ENCODE data around the gene TSPAN32.

DNA sequence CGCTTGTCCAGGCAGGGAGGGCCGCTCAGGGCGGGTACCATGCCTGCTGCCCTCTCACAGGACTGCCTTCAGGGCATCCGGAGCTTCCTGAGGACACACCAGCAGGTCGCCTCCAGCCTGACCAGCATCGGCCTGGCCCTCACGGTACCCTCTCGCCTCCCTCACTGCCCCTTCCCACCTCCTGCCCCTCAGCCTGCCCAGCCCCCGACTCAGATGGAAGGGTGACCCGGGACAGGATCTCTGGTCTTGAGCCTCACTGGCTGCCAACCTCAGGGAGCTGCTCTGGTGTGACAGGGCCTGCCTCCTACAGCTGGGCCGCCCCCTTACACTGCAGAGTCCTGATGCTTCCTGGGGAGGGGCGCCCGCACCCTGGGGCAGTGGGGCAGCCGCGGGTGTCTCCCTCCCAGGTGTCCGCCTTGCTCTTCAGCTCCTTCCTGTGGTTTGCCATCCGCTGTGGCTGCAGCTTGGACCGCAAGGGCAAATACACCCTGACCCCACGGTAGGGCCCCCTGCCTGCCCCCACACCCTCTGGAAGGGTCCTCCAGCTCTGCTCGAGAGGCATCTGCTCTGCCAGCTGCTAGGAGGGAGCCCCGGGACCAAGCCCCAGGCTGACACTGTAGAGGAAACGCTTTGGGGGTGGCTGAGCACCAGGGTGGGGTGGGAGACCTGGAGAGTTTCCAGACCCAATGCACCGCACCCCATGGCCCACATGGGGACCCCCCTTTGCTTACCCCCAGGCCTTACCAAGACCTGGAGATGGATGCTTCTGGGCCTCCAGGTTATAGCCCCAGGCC, 14.6 kb downstream of the TSPAN32 start:
- TF ChIP-seq SPI1 (IDR thresholded peaks at IDR 0.05; ENCODE audit: low read depth, low read length) (no peak), POLR2AphosphoS5 (IDR thresholded peaks at IDR 0.05; ENCODE audit: low read depth, low read length) (no peak)
